Sigmoid colon (tissue), 4 donors: ENCODE data around the gene CRADD.

Experiments used
- POLR2AphosphoS5 ChIP-seq, 4 donors: sonication (generic); formaldehyde crosslinking; IDR thresholded peaks; one replicate each; pipeline ENCODE4 v1.6.1; 2017; ENCODE audit warnings: antibody characterized with exemption in 4 of 4
- TF ChIP-seq, protein P1 (sequence below), 4 experiments: fragments of 450-650 bp in 3 of 4; fragments of 200-600 bp in 1 of 4; IDR thresholded peaks; one replicate each; pipeline ENCODE4 v1.5.1; 2016 to 2019; ENCODE audit warnings: antibody characterized with exemption in 4 of 4, mild to moderate bottlenecking in 3 of 4, moderate library complexity in 2 of 4

DNA sequence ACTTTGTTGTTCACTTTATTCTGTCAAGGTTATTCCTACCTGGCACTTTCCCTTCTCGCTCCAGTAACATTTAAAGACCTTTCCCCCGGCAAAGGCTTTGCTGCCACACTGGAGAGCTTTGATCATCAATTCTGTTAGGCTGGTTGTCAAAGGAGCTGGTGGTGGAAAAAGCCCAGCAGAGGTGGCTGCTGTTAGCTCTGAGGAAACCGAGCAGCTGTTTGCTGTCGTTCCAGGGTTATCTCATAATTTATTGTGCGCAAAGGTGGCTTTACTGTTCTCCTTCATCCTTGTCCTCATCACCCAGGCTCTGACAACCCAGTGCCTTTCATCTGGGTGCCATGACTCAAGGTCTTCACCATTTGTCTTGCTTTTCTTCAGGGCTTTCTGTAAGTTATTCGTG is 38.2 kb upstream of the CRADD start:
- no peak for TF ChIP-seq POLR2AphosphoS5 (IDR thresholded peaks at IDR 0.05)
- TF ChIP-seq, protein P1, sequence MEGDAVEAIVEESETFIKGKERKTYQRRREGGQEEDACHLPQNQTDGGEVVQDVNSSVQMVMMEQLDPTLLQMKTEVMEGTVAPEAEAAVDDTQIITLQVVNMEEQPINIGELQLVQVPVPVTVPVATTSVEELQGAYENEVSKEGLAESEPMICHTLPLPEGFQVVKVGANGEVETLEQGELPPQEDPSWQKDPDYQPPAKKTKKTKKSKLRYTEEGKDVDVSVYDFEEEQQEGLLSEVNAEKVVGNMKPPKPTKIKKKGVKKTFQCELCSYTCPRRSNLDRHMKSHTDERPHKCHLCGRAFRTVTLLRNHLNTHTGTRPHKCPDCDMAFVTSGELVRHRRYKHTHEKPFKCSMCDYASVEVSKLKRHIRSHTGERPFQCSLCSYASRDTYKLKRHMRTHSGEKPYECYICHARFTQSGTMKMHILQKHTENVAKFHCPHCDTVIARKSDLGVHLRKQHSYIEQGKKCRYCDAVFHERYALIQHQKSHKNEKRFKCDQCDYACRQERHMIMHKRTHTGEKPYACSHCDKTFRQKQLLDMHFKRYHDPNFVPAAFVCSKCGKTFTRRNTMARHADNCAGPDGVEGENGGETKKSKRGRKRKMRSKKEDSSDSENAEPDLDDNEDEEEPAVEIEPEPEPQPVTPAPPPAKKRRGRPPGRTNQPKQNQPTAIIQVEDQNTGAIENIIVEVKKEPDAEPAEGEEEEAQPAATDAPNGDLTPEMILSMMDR (IDR thresholded peaks at IDR 0.05): no peak
